PC-9 (cell line): Measurements from ENCODE around the gene VEZT. TPM values are rescaled to one million over a fixed set of nuclear protein-coding genes. Genes with fewer than 3 reads are reported as not detected.

ENCODE experiments used
- BruUV-seq: library from RNA; stranded (reverse); fragments of 400-500 nt; replicated peaks from 2 replicates; lab custom pipeline; 2021; lab: Mats Ljungman, UMichigan
- CTCF ChIA-PET: fragments of 300-600 bp; sonication (Branson Sonifier 250); formaldehyde crosslinking; loops from one replicate; lab custom pipeline; 2022; ENCODE audit warnings: antibody characterized with exemption; lab: Charles Lee
- POLR2A ChIA-PET: fragments of 300-600 bp; sonication (Branson Sonifier 250); formaldehyde crosslinking; loops from one replicate; lab custom pipeline; 2022; ENCODE audit warnings: antibody characterized with exemption; ENCODE audit not compliant: unreplicated experiment; lab: Charles Lee
- DNase-seq, 2 experiments: peaks; one replicate each; pipeline versions ENCODE4 v3.0.0 to v3.0.0-alpha.2; 2015 to 2022; ENCODE audit warnings: mixed read lengths in 1 of 2
- H2AFZ ChIP-seq: fragments of 200-600 bp; sonication (generic); 2 replicates; pipeline ENCODE4 v1.8.1; 2017; ENCODE audit warnings: antibody characterized with exemption
- H3F3A ChIP-seq: fragments of 200-600 bp; sonication (generic); 2 replicates; pipeline ENCODE4 v1.8.1; 2017; ENCODE audit warnings: antibody characterized with exemption, mild to moderate bottlenecking, low read depth; ENCODE audit not compliant: insufficient read depth
- H3K27ac ChIP-seq: fragments of 200-600 bp; sonication (generic); 2 replicates; pipeline ENCODE4 v1.6.1; 2016; ENCODE audit warnings: mixed run types
- H3K27me3 ChIP-seq: fragments of 200-600 bp; sonication (generic); 2 replicates; pipeline ENCODE4 v1.6.1; 2016; ENCODE audit warnings: low read depth, mixed run types; ENCODE audit not compliant: insufficient read depth
- H3K36me3 ChIP-seq: fragments of 200-600 bp; sonication (generic); 2 replicates; pipeline ENCODE4 v1.6.1; 2016; ENCODE audit warnings: low read depth, mixed run types
- H3K4me1 ChIP-seq: fragments of 200-600 bp; sonication (generic); replicated peaks from 2 replicates; pipeline ENCODE4 v1.6.1; 2016; ENCODE audit warnings: mixed run types; ENCODE audit not compliant: insufficient read depth
- H3K4me2 ChIP-seq: fragments of 200-600 bp; sonication (generic); 2 replicates; pipeline ENCODE4 v1.6.1; 2017; ENCODE audit warnings: mixed run types
- H3K4me3 ChIP-seq: fragments of 200-600 bp; sonication (generic); 2 replicates; pipeline ENCODE4 v1.6.1; 2016; ENCODE audit warnings: mixed run types
- H3K79me2 ChIP-seq: fragments of 200-600 bp; sonication (generic); 2 replicates; pipeline ENCODE4 v1.6.1; 2017; ENCODE audit warnings: low read depth, mixed run types
- H3K9me2 ChIP-seq: fragments of 200-600 bp; sonication (generic); 2 replicates; pipeline ENCODE4 v1.8.1; 2017; ENCODE audit warnings: mild to moderate bottlenecking; ENCODE audit not compliant: insufficient read depth
- H3K9me3 ChIP-seq: fragments of 200-600 bp; sonication (generic); 2 replicates; pipeline ENCODE4 v1.8.1; 2016; ENCODE audit warnings: low read depth; ENCODE audit not compliant: insufficient read depth
- H4K20me1 ChIP-seq: fragments of 200-600 bp; sonication (generic); 2 replicates; pipeline ENCODE4 v1.8.1; 2017; ENCODE audit not compliant: insufficient read depth
- CTCF ChIP-seq: fragments of 200-600 bp; sonication (generic); conservative IDR thresholded peaks from 2 replicates; pipeline ENCODE4 v1.6.1; 2017; ENCODE audit warnings: mixed run types, antibody characterized with exemption, mild to moderate bottlenecking, moderate library complexity
- EZH2 ChIP-seq: fragments of 200-600 bp; sonication (generic); IDR thresholded peaks from 2 replicates; pipeline ENCODE4 v1.8.0; 2017; ENCODE audit warnings: antibody characterized with exemption, low read depth
- intact Hi-C: fragments of 100-400 bp; cut with micrococcal nuclease; formaldehyde crosslinking; loops from one replicate; pipeline ENCODE4 v1.10.0; 2022; ENCODE audit not compliant: unreplicated experiment
- total RNA-seq: library from RNA; stranded (reverse); gene quantifications from 2 replicates; pipeline ENCODE4 v1.2.3, GENCODE V29; 2021

The VEZT gene
- total RNA-seq, 1 experiment from 2014 or later: 46.8 TPM

- H3K9me3 ChIP-seq: no peaks in the 10 kb centered on the region
- CTCF ChIA-PET: no interaction called here
- no peak for DNase-seq
- H3K27ac ChIP-seq: no peak overlapping the region
- intact Hi-C loops: no loop called here
- H3K79me2 ChIP-seq: peaks cover 5% of the 10 kb centered on the region
- no peak overlapping the region for H3K4me3 ChIP-seq
- no peaks in the 10 kb centered on the region for H3K4me1 ChIP-seq
- H3K27me3 ChIP-seq: no peaks in the 10 kb centered on the region
- H2AFZ ChIP-seq: no peak overlapping the region
- no TSS peak for BruUV-seq
- POLR2A ChIA-PET: no interaction called here
- no peaks in the 10 kb centered on the region; the same call in 1 of the 2 replicates for H4K20me1 ChIP-seq
- no peak overlapping the region for H3K4me2 ChIP-seq
- TF ChIP-seq CTCF (no peak), EZH2 (no peak)
- no peaks in the 10 kb centered on the region; the same call in 1 of the 2 replicates for H3F3A ChIP-seq
- peaks cover 35% of the 10 kb centered on the region for H3K36me3 ChIP-seq
- no peaks in the 10 kb centered on the region for H3K9me2 ChIP-seq
Measured at GRCh38 chr12:95259368-95259767, 41.8 kb downstream of the VEZT start.

GRCh38 chr12:95261109-95261508 lies 43.5 kb downstream of the VEZT start:
- no TSS peak for BruUV-seq
- CTCF ChIA-PET: no interaction called here
- H3F3A ChIP-seq: peaks cover 2% of the 10 kb centered on the region; the same call in 1 of the 2 replicates
- no peak overlapping the region for H3K27ac ChIP-seq
- no peaks in the 10 kb centered on the region for H4K20me1 ChIP-seq
- H3K4me1 ChIP-seq: no peaks in the 10 kb centered on the region
- H3K9me2 ChIP-seq: no peaks in the 10 kb centered on the region
- H3K4me3 ChIP-seq: no peak overlapping the region
- peaks cover 31% of the 10 kb centered on the region for H3K36me3 ChIP-seq
- H3K27me3 ChIP-seq: no peaks in the 10 kb centered on the region
- no peak overlapping the region for H2AFZ ChIP-seq
- H3K79me2 ChIP-seq: peaks cover 5% of the 10 kb centered on the region
- H3K9me3 ChIP-seq: no peaks in the 10 kb centered on the region
- intact Hi-C loops: no loop called here
- H3K4me2 ChIP-seq: no peak overlapping the region
- DNase-seq: no peak
- POLR2A ChIA-PET: interaction anchor here (0.6 kb wide), 1 partner anchor 729 kb away, joined by 3 read pairs; no protein-coding TSS in a partner anchor
- TF ChIP-seq CTCF (no peak), EZH2 (no peak)

GRCh38 chr12:95262808-95263207 lies 45.2 kb downstream of the VEZT start:
- H3K27me3 ChIP-seq: no peaks in the 10 kb centered on the region
- no peak overlapping the region for H2AFZ ChIP-seq
- no peaks in the 10 kb centered on the region for H3K4me1 ChIP-seq
- no peak for TF ChIP-seq CTCF
- no peak for TF ChIP-seq EZH2
- peaks cover 2% of the 10 kb centered on the region; the same call in 1 of the 2 replicates for H3F3A ChIP-seq
- no peaks in the 10 kb centered on the region for H3K9me2 ChIP-seq
- intact Hi-C loops: no loop called here
- peaks cover 5% of the 10 kb centered on the region for H3K79me2 ChIP-seq
- DNase-seq: no peak
- peaks cover 27% of the 10 kb centered on the region for H3K36me3 ChIP-seq
- POLR2A ChIA-PET: interaction anchor here (0.6 kb wide), 1 partner anchor 13 kb away, joined by 5 read pairs; no protein-coding TSS in a partner anchor
- no peak overlapping the region for H3K4me2 ChIP-seq
- no TSS peak for BruUV-seq
- no peaks in the 10 kb centered on the region for H3K9me3 ChIP-seq
- no peaks in the 10 kb centered on the region for H4K20me1 ChIP-seq
- H3K4me3 ChIP-seq: no peak overlapping the region
- H3K27ac ChIP-seq: no peak overlapping the region
- CTCF ChIA-PET: no interaction called here
